ENCODE results near the gene CCDC149.

CCDC149 gene

DNA sequence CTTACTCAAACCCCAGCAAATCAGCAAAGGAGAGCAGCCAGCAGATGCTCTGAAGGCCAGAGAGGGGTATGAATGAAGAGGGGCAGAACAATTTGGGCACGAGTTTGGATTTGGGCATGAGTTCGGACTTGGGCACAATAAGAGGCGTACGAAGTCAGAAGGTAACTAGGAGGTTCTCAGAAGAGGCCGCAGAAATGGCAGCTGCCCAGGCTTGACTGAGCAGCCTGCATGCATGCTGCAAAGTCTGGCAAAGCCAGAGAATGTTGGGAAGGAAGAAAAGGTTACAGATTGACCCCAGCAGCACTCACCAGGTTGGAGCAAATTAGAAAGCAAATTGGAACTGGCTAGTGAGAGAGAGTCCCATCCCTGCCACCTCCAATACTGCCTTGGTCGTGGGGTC, 15.2 kb downstream of the CCDC149 start:
- no peak for DNase-seq
- no peak overlapping the region for H3K4me3 ChIP-seq (ENCODE audit: low read depth, low read length)
- TF ChIP-seq, protein P1, sequence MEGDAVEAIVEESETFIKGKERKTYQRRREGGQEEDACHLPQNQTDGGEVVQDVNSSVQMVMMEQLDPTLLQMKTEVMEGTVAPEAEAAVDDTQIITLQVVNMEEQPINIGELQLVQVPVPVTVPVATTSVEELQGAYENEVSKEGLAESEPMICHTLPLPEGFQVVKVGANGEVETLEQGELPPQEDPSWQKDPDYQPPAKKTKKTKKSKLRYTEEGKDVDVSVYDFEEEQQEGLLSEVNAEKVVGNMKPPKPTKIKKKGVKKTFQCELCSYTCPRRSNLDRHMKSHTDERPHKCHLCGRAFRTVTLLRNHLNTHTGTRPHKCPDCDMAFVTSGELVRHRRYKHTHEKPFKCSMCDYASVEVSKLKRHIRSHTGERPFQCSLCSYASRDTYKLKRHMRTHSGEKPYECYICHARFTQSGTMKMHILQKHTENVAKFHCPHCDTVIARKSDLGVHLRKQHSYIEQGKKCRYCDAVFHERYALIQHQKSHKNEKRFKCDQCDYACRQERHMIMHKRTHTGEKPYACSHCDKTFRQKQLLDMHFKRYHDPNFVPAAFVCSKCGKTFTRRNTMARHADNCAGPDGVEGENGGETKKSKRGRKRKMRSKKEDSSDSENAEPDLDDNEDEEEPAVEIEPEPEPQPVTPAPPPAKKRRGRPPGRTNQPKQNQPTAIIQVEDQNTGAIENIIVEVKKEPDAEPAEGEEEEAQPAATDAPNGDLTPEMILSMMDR (IDR thresholded peaks at IDR 0.05; ENCODE audit: low read depth, low read length, missing control alignments): no peak
- H3K27me3 ChIP-seq (replicated peaks): no peaks in the 10 kb centered on the region
- H3K27ac ChIP-seq: no peak overlapping the region
- in situ Hi-C loops (cut with HindIII; ENCODE audit: low pct_ligation_motif_present, low sequenced_read_pairs): no loop called here
- H3K36me3 ChIP-seq (replicated peaks): no peaks in the 10 kb centered on the region

DNA sequence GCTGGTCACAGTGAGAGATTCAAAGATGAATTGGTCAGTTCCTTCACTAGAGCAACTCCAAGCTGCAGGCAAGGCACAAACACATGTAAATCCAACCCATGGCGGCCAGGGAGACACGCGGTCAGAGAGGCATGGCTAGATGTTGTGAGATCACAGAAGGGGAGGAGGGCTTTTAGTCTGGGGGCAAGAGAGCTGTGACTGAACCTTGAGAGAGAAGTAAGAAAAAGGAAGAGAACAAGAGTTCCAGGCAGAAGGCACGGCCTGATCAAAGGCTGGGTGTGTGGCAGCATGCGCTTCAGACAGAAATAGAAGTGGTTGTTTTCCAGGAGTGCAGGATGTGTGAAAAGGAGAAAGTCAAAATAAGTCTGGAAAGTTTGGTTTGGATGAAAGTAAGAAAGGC, 15.9 kb downstream of the CCDC149 start:
- DNase-seq: no peak

DNA sequence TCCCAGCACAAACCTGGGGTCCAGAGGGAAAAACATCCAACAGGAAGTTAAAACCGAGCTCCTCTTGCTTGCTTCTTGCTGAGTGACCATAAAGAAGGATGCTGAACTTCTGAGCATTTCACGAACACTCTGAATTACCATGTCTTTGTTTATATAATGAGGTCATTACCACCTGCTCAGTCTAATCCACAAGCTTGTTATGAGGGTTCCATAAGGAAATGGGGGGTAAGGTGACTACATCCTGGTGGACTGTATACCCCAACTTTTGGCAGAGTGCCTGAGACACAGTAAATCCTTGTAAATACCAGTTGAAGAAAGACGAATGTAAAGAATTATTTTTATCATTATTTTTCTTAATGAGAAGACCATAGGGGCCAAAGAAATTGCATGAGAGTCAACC, 16.8 kb downstream of the CCDC149 start:
- Histone ChIP-seq H3K27me3 (replicated peaks) (no peaks in the 10 kb centered on the region), H3K27ac (no peak overlapping the region), H3K36me3 (replicated peaks) (no peaks in the 10 kb centered on the region), H3K4me3 (ENCODE audit: low read depth, low read length) (no peak overlapping the region)
- in situ Hi-C loops (cut with HindIII; ENCODE audit: low pct_ligation_motif_present, low sequenced_read_pairs): no loop called here
- DNase-seq: no peak
- TF ChIP-seq, protein P1 (IDR thresholded peaks at IDR 0.05; ENCODE audit: low read depth, low read length, missing control alignments): no peak

More for the DNA sequence above, 15.9 kb downstream of the CCDC149 start:
- TF ChIP-seq, protein P1 (IDR thresholded peaks at IDR 0.05; ENCODE audit: low read depth, low read length, missing control alignments): no peak
- Histone ChIP-seq H3K36me3 (replicated peaks) (no peaks in the 10 kb centered on the region), H3K27ac (no peak overlapping the region), H3K4me3 (ENCODE audit: low read depth, low read length) (no peak overlapping the region), H3K27me3 (replicated peaks) (no peaks in the 10 kb centered on the region)
- in situ Hi-C loops (cut with HindIII; ENCODE audit: low pct_ligation_motif_present, low sequenced_read_pairs): no loop called here

DNA sequence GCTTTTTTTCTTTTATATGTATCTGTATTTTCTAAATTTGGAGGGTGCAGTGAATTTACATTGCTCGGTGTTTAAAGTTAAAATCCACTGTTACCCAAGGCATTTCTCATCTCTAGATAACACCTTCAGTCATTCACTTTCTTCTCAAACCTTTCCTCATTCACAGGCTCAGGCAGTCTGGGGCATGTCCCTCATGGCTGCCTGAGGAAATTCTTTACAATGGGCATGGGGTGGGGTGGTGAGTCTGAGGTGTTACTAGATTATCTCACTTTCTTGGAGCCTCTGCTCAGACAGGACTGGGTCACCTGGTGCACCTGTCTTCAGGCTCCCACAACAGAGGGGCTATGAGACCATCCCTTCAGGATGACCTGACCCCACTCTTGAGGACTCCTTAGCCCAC, 17.4 kb downstream of the CCDC149 start:
- DNase-seq: no peak
- no peaks in the 10 kb centered on the region for H3K27me3 ChIP-seq (replicated peaks)
- TF ChIP-seq, protein P1 (IDR thresholded peaks at IDR 0.05; ENCODE audit: low read depth, low read length, missing control alignments): no peak
- H3K4me3 ChIP-seq (ENCODE audit: low read depth, low read length): no peak overlapping the region
- in situ Hi-C loops (cut with HindIII; ENCODE audit: low pct_ligation_motif_present, low sequenced_read_pairs): no loop called here
- H3K27ac ChIP-seq: no peak overlapping the region
- no peaks in the 10 kb centered on the region for H3K36me3 ChIP-seq (replicated peaks)

DNA sequence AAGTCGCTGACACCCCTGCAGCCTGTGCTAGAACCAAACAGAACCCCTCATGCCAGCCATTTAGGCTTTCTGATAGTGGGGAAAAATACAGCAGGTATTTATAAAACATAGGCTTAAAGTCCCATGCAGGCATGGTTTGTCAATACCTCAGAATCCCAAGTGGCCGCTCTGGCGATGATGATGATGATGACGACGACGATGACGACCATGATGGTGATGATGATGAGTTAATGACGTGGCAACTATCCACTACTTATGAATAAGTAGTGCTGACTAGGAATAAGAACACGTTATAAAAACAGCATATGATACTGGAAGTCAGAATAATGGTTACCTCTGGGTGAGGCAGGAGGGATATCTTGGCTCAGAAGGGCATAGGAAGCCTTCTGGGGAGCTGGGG, 18.0 kb downstream of the CCDC149 start:
- H3K4me3 ChIP-seq (ENCODE audit: low read depth, low read length): no peak overlapping the region
- no peak for DNase-seq
- no peak overlapping the region for H3K27ac ChIP-seq
- TF ChIP-seq, protein P1 (IDR thresholded peaks at IDR 0.05; ENCODE audit: low read depth, low read length, missing control alignments): no peak
- no peaks in the 10 kb centered on the region for H3K36me3 ChIP-seq (replicated peaks)
- H3K27me3 ChIP-seq (replicated peaks): no peaks in the 10 kb centered on the region
- in situ Hi-C loops (cut with HindIII; ENCODE audit: low pct_ligation_motif_present, low sequenced_read_pairs): no loop called here

DNA sequence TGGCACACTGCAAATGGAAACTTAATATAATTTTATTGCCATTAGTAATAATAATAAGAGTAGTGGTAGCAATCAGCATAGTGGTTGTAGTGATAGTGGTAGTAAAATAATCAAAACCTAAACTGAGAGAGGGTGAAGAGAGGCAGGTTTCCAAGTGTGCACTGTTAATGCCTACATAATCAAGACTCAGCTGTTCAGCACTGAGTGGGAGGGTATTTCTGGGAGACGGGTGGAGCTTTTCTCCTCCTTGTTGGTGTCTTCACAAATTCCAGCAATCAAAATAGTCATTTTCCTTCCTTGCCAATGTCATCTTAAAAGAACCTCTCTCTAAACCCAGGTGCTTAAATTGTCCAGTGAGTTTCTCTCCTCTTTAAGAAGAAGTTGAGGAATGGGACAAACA, 18.6 kb downstream of the CCDC149 start:
- TF ChIP-seq, protein P1 (IDR thresholded peaks at IDR 0.05; ENCODE audit: low read depth, low read length, missing control alignments): no peak
- Histone ChIP-seq H3K27ac (no peak overlapping the region), H3K4me3 (ENCODE audit: low read depth, low read length) (no peak overlapping the region), H3K27me3 (replicated peaks) (no peaks in the 10 kb centered on the region), H3K36me3 (replicated peaks) (no peaks in the 10 kb centered on the region)
- no peak for DNase-seq
- in situ Hi-C loops (cut with HindIII; ENCODE audit: low pct_ligation_motif_present, low sequenced_read_pairs): no loop called here

Measured in brain microvascular endothelial cell (primary cell).